AML-193 (cell line): Measurements from ENCODE around the gene ALPK1.

Experiments
- DNase-seq, 2 experiments: peaks; one replicate each; lab custom pipeline; 2025; lab: John Stamatoyannopoulos, UW

ALPK1 gene

DNA sequence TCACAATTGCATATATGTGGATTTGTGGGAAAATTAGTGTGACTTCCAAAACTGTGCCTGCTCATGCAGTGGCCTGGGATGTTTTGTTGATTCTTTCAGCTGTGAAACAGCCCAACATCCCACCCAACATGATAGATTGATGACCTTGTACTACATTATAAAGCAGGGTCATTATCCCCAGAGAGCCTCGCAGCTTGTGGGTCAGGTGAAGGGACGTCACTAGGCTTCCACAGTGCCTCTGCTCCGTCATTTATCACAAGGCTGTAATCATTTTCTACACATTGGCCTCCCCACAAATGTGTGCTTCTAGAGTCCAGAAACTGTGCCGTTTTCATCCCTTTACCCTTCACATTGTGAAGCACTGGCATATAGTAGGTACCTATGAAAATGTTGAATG lies 31.6 kb downstream of the ALPK1 start:
- no peak for DNase-seq

DNA sequence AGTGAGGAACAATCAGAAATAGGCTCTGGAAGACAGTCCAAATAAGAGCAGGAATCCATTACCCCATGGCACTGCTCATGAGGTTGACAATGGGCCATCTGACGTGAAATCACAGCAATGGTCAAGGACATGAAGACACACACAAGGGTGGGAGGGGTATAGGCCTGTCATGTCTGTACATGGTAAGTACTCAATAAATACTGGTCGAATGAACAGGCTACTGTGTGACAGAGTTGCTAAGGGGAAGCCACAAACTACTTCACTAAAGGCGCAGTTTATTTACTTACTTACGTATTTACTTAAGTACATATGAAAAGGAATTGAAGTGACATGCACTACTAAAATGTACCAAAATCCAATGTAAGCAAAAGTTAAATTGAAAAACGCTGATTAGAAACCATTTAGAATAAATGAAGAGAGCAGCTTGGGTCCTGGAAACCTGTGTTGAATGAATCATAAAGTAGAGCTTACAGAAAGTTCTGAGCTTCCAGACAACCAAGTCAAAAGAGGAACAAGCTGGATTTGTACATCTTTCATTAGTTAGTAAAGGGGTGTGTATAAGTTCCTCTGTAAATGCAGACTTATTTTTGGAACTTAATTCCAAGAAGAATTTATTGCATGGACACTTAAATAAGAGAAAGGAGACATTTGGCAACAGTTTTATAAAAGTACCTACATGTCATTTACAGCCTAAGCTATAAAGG lies 32.7 kb downstream of the ALPK1 start:
- no peak for DNase-seq

DNA sequence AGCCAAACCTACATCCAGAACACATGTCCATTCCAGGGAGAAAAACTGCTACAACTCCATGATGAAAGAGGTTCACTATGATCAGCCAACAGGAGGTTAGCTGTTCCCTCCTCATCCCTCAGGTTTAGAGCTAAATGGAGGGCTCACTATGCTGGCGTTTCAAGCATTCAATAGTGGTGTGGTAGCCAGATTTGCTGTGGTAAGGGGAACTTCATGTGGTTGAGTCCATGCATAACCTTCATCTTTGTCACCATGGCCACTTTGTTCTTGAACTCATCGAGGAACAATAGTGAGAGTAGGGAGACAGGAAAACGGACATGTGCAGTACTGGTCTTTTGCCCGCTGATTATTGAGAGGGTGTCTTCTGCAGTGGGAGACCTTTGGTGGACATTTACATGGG lies 33.8 kb downstream of the ALPK1 start:
- DNase-seq: no peak

DNA sequence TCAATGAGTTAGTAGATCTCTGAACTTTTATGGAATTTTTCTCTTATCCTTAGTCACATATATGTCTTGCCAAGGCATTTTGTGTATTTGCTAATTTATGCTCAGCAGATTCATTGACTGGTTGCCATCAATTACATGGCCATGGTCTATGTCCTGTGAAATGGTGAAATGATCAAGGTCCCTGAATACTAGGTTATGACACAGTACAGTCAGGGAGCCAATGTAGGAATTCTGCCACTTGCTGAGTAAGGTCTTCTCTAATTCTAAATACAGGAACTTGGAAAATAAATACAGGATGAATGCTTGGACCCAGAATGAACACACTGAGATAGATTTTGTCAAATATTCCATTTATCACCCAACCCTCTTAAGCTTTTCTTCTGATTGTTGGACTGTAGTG lies 35.2 kb downstream of the ALPK1 start:
- DNase-seq: no peak

DNA sequence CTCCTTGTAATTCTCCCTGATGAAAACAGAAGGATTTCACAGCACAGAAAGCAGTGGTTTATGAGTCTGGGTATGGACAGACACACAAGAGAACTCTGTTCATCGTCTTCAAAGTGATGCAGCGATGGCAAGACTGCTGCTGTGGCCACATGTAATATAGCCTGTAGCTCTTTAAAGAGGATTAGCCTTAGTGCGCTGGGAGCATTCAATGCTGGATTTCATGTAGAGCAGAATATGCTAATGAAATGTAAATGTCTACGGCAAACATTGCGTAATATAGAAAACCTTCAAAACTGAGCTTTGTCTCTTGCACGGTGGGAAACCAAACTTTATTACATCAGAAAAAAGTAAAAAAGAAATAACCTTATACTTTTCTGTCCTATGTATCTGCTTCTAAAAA lies 42.9 kb downstream of the ALPK1 start:
- DNase-seq: no peak

DNA sequence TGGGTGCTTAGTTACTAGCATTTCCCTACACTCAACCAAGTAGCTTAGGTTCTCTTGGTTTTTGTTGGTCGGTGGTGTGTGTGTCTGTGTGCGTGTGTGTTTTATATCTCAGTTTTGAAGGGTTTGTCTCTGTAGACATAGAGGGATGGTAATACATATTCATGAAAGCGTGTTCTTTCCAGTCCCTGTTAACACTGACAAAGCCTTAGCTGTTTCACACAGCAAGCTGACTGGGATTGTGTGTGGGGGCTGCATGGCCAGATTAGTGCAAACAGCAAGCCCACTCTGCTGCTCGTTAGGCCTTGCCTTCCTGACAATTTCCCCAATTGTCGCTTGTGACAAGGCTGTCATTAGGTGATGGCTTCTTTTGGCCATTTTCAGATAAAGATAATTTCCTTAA lies 43.9 kb downstream of the ALPK1 start:
- no peak for DNase-seq

DNA sequence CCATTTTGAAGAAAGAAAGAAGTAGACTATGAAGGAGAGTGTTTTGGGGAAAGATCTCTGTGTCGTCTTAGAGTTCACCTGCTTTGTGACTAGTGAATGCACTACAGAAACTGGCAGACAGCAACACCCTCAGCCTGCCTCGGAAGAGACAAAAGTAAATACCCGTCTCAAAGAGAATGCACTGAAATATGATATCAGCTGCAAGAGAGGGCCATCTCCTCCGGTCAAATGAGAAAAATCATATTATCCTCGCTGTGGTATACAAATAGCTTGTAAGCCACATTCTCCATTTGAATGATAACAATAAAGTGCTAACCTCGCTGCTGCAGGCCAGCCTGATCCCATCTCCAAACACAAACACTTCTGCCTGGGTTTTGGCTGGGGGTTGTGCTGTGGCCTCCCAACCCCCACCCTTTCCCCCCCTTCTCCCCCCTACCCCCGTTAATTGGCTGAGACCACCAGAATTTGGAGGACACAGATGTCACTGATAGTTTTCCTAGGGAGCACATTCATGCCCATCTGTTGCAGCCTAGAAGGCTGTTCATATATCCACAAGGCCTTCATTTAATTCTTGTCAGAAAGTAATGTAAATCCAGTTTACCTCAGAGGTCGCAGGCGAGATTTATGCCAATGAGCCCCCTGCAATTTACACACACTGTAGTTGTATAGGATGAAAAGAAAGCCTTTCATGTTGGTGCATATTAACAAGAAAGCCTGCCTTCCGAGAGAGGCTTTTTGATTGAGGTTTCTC lies 46.3 kb downstream of the ALPK1 start:
- DNase-seq: no peak

DNA sequence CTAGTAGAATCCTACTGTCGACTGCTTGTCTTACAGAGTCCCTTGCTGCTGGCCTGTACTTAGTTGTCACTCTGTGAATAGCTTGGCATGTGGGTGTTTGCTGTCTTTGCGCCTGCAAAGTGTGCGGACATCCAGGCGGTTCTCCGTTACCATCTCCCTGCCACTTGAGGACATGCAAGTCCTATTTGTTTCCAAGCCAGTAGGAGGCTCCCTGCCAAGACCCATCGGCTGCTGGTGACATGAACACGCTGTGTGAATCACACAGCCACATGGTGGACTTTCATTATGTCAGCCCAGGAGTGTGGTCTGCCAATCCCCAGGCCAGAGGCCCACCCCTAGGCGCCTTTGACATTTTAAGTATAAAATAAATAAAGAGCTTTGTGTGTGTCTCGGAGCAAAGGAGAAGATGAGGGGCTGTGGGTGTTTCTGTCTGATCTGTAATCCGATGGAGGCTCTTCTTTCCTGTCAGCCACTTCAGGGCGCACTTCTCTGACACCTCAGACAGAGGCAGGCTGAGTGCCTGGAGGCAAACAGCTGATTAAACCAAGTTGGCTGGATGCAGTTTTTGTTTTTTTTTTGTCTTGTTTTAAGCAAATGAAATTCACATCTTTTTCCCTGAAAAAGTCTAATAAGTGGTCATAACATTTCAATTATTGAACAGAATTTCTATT lies 51.5 kb downstream of the ALPK1 start:
- no peak for DNase-seq

DNA sequence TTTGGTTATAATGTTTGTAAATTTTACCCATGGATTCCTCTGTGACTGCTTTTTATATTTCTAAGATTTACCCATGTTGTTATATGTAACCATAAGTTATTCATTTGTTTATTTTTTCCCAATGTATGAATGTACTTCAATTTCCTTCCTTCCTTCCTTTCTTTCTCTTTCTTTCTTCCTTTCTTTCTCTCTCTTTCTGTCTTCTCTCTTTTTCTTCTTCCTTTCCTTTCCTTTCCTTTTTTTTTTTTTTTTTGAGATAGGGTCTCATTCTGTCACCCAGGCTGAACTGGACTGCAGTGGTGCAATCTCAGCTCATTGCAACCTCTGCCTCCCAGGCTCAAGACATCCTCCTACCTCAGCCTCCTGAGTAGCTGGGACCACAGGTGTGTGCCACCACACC lies 55.6 kb downstream of the ALPK1 start:
- DNase-seq: no peak

DNA sequence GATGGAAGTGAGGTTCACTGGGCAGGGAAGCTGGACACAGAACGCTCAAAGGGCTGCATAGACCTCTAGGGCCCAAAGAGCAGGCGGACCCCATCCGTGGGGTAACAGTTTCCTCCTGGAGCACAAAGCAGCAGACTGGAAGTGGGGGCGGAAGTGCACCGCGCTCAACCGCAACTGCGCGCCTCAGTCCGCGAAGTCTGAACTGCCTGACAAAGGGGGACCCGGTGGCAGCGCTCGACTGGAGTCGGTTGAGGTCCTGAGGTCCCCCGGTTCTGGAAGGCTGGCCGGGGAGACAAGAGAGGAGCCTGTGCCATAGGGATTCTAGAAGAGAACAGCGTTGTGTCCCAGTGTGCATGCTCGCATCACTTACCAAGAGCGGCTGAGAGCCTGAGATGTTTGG lies 58.5 kb downstream of the ALPK1 start:
- no peak for DNase-seq

DNA sequence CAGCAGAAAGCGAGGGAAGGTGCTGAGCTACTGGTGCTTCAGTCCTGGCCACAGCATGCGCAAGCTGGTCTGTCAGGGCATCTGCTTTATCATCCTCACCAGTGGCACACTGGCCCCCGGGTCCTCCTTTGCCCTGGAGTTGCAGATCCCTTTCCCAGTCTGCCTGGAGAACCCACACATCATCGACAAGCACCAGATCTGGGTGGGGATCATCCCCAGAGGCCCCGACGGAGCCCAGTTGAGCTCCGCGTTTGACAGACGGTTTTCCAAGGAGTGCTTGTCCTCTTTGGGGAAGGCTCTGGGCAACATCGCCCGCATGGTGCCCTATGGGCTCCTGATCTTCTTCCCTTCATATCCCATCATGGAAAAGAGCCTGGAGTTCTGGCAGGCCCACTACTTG lies 60.3 kb downstream of the ALPK1 start:
- no peak for DNase-seq

DNA sequence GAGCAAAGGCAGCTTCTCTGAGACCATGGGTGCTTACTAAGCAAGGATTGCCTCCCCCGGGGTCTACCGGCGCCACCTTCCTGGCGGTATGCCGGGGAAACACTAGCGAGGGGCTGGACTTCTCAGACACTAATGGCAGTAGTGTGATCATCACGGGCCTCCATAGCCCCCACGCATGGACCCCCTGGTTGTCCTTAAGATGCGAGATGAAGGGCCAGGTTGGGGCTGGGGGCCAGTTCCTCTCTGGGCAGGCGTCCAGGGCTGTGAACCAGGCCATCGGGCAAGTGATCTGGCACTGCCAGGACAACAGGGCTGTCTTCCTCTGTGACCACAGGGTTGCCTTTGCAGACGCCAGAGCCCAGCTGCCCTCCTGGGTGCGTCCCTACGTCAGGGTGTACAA lies 60.7 kb downstream of the ALPK1 start:
- DNase-seq: no peak

DNA sequence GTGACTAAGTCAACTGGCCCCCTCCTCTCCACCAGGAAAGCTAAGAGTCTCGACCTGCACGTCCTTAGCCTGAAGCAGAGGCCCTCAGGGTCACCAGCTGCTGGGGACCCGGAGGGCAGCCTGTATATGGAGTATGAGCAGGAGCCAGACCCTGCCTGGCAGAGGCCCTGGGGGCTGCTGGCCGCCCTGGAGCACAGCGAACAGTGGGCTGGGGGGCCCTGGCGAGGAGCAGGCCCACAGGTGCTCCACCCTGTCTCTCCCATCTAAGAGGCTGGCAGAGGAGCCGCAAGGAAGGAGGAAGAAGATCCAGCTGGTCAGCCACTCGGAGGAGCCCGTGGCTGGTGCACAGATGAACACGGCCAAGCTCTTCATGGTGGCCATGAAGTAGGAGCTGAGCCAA lies 61.2 kb downstream of the ALPK1 start:
- no peak for DNase-seq

DNA sequence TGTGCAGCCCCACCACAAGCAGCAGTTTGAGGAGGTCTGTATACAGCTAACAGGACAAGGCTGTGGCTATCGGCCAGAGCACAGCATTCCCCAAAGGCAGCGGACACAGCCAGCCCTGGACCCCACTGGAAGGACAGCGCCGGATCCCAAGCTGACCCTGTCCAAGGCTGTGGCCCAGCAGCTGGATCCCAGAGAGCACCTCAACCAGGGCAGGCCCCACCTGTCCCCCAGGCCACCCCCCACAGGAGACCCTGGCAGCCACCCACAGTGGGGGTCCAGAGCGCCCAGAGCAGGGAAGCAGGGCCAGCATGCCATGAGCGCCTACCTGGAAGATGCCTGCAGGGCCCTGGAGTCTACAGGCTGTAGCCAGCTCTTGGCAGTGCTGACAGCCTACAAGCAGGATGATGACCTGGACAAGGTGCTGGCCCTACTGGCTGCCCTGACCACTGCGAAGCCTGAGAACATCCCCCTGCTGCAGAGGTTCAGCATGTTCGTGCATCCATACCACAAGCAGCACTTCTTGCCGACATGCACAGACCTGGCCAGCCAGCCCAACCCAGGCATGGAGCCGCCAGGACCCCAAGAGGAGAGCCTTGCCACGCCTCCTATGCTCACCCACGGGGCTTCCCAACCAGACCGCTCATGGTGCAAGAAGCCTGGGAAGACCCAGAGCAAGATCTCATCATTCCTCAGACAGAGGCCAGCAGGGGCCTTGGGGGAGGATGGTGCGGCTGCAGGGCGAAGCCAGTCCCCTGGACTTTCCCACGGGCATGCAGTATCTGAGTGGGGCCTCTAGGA lies 62.0 kb downstream of the ALPK1 start:
- DNase-seq: no peak

DNA sequence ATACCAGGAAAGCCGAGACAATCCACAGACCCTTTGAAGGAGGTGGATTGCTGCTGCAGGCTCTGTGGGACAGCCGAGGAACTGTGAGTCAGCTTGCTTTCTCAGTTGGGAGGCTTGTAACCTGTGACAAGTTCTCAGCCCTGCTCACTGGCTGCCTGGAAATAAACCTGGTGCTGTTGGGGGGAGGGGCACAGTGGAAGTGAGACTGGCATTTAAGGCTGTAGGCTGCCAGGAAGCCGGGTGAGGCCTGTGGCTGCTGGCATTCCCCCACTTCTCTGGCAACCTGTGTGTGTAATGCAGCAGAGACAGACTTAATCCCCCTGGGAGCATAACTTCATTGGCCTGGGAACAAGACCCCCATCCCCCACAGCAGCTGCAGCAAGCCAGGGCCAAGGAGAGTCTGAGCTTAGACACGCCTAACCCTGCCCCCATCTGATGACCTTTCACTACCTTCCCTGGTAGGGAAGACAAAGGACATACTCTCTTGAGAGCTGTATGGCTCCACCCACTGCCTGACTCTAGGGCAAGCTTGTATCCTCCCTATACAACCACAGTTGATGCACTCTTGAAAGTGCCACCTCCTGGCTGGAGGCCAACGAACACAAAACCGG lies 64.1 kb downstream of the ALPK1 start:
- DNase-seq: no peak

DNA sequence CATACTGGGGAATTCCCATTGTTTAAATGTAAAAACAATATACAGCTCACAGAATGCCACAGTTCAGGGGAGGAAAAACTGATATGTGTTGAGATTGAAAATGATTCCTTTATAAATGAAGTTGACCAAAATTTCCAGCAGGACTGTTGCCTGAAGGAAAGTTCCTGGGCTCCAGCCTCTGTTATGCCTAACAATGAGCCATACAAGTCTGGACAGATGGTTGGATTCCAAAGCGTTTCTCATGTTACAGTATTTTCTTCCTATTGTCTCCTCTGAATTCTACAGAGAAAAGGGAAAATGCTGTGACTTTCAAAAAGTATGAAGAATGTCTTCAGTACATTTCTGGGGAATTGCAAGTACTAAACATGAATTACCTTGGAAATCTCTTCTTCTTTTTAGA lies 73.3 kb downstream of the ALPK1 start:
- no peak for DNase-seq

DNA sequence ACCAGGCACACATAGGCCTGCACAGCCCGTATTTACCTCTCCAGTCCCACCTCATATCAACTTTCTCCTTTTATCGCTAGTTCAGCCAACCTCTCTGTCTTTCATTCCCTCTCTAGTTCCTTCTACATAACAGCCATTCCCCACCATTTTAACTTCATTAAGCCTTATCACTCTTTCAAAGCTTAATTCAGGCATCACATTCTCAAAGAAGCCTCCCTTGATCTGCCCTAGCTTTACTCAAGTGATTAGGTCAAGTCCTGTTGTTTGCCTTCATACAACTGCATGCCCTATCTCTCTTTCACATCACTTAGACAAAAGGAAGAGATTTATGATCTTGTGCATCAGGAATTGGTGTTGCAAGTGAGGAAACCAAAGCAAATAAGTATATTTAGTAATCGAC lies 74.2 kb downstream of the ALPK1 start:
- no peak for DNase-seq

DNA sequence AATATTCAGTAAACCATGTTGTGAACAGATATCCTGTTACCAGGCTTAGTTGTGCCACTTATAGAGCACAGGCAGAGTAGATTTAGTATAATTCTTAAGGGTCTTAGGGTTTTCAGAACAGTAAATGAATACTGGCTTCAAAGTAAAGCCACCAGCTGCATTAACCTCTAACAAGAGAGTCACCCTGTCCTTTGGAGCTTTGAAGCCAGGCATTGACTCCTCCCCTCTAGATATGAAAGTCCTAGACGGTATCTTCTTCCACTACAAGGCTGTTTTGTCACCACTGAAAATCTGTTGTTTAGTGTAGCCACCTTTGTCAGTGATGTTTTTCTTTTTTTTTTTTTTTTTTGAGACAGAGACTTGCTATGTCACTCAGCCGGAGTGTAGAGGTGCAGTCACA lies 77.7 kb downstream of the ALPK1 start:
- no peak for DNase-seq

DNA sequence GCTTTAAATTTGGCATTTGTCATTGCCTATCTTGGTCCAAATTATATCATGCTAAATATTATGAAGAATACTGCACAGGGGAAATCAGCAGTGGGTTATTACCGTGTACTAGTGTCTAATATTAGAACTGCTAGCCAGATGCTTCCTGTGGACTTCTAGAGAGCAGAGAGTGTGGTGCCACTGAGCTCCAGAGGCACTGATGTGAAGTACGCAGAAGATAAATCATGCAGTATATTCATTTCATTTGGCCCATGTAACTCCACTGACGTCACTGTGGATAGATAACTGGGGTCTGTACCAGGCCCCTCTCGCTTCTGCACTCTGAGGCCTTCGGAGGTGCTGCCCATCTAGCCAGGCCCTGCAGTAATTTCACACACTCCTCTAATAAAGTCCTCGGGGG lies 80.0 kb downstream of the ALPK1 start:
- DNase-seq: no peak

DNA sequence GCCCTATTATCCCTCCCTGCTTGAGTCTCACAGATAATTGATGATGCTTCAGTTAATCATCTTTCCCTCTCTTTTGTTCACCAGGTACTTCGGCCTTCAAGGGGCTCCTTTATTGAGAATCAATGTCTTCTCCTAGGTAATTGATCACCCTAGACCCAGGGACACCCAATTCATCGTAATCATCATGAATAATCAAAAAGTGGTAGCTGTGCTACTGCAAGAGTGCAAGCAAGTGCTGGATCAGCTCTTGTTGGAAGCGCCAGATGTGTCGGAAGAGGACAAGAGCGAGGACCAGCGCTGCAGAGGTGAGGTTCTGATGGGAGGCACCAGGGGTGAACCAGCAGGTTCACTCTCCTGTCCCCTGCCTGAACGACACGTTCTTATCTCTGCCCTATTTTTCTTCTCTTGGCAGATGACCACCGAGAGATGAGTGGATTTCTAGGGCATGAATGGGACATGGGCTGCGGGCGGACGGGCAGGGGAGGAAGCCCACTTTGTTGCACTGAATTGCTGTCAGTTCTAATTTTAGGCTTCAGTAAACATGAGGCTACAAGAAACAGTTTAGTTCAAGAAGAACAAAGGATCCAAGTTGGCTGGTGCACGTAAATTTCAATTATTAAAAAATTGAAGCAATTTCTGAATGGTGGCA lies 80.5 kb downstream of the ALPK1 start:
- DNase-seq: no peak

DNA sequence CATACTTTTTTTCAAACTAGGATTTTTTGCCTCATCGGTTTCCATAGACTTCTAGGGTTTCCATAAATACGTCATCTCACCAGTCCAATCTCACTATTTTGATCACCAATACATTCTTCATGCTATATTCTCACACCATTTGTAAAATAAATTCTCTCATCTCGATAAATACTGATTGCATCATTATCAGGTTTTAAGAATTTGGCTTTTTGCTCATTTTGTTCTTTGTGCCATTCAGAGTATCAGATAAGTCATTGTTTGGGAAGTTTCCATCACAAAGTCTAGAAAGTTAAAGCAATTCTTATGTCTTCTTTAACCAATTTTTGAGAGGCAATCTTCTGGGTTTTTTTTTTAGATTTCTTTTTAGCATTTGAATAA lies 81.1 kb downstream of the ALPK1 start:
- DNase-seq: no peak

DNA sequence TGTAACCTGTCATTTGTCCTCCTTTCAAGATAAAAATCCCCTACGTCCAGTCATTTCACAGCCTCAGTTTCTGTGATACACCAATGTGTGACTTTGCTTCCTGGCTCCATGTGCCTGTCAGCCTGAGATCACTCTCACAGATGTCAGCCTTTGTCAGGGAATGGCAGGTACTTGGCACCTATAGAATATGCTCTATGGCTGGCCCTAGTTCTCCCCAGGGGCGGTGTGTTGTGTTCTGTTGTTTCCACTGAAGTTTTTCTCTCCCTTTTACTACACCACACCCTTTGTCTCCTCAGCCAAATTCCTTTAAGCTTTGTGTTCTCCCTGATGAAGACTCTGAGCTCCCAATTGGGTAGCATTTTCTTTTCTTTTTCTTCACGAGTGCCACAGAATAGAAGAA lies 81.7 kb downstream of the ALPK1 start:
- DNase-seq: no peak
